ENCODE data around the gene PHETA1.

PHETA1 gene

DNA sequence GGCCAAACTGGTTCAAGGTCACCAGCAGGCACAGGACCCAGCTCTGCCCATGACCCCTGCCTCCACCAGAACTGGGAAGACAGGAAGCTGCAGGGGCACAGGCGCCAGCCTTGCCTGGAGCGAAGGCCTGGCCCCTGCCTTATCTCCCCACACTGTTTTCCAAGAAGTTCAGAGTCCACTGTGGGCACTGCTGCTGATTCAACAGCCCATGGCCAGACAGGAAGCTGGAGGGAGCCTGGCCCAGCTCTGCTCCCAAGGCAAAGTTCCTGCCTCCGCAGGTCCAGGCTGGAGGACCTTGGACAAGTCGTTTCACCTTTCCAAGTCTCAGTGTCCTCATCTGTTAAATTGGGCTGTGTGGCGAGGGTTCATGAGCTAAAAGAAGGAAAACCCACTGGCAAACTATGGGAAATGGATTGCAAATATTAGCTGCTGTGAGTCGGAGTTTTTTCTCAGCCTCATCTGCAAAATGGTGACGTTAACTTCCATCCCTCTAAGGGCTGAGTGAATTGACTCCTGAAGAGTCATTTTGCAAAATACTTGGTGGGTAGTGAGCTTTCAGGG is 1.2 kb downstream of the PHETA1 start:
- Histone ChIP-seq H3K27me3 (ENCODE audit: insufficient read depth, low read depth) (no peaks in the 10 kb centered on the region), H3K4me1 (ENCODE audit: low read depth, poor library complexity, severe bottlenecking) (peaks cover 9% of the 10 kb centered on the region), H3K9ac (no peak overlapping the region), H2AFZ (ENCODE audit: low read depth) (no peak overlapping the region), H4K20me1 (ENCODE audit: insufficient read depth) (no peaks in the 10 kb centered on the region), H3K79me2 (ENCODE audit: insufficient read depth, low read depth) (no peaks in the 10 kb centered on the region), H3K27ac (no peak overlapping the region), H3K4me3 (IDR thresholded peaks at IDR 0.05; ENCODE audit: insufficient read depth, low read depth, low read length) (no peak overlapping the region), H3K36me3 (ENCODE audit: insufficient read depth) (no peaks in the 10 kb centered on the region), H3K4me2 (peak overlapping the region; percentile 63; the same call in 1 of the 2 replicates)
- TF ChIP-seq, protein P1, sequence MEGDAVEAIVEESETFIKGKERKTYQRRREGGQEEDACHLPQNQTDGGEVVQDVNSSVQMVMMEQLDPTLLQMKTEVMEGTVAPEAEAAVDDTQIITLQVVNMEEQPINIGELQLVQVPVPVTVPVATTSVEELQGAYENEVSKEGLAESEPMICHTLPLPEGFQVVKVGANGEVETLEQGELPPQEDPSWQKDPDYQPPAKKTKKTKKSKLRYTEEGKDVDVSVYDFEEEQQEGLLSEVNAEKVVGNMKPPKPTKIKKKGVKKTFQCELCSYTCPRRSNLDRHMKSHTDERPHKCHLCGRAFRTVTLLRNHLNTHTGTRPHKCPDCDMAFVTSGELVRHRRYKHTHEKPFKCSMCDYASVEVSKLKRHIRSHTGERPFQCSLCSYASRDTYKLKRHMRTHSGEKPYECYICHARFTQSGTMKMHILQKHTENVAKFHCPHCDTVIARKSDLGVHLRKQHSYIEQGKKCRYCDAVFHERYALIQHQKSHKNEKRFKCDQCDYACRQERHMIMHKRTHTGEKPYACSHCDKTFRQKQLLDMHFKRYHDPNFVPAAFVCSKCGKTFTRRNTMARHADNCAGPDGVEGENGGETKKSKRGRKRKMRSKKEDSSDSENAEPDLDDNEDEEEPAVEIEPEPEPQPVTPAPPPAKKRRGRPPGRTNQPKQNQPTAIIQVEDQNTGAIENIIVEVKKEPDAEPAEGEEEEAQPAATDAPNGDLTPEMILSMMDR (conservative IDR thresholded peaks at IDR 0.05; ENCODE audit: low read depth, low read length) = no peak

DNA sequence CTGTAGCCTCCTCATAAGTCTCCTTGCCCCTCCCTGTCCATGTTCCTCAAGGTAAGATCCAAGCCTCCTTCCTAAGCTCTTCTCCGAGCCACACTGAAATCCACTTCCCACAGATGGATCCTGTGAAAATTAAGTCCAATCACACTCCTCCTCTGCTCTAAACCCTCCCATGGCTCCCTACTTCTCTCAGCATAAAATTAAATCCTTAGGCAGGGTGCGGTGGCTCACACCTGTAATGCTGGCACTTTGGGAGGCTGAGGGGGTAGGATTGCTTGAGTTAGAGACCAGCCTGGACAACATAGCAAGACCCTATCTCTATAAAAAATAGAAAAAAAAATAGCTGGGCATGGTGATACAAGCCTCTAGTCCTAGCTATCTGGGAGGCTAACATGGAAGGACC is 2.3 kb downstream of the PHETA1 start:
- no peak overlapping the region for H3K4me3 ChIP-seq (IDR thresholded peaks at IDR 0.05; ENCODE audit: insufficient read depth, low read depth, low read length)
- H3K36me3 ChIP-seq (ENCODE audit: insufficient read depth) = no peaks in the 10 kb centered on the region
- H3K79me2 ChIP-seq (ENCODE audit: insufficient read depth, low read depth) = no peaks in the 10 kb centered on the region
- H3K27me3 ChIP-seq (ENCODE audit: insufficient read depth, low read depth) = no peaks in the 10 kb centered on the region
- H4K20me1 ChIP-seq (ENCODE audit: insufficient read depth) = no peaks in the 10 kb centered on the region
- TF ChIP-seq, protein P1 (conservative IDR thresholded peaks at IDR 0.05; ENCODE audit: low read depth, low read length) = no peak
- peaks cover 9% of the 10 kb centered on the region for H3K4me1 ChIP-seq (ENCODE audit: low read depth, poor library complexity, severe bottlenecking)
- no peak overlapping the region for H2AFZ ChIP-seq (ENCODE audit: low read depth)
- no peak overlapping the region for H3K4me2 ChIP-seq
- no peak overlapping the region for H3K27ac ChIP-seq
- no peak overlapping the region for H3K9ac ChIP-seq

DNA sequence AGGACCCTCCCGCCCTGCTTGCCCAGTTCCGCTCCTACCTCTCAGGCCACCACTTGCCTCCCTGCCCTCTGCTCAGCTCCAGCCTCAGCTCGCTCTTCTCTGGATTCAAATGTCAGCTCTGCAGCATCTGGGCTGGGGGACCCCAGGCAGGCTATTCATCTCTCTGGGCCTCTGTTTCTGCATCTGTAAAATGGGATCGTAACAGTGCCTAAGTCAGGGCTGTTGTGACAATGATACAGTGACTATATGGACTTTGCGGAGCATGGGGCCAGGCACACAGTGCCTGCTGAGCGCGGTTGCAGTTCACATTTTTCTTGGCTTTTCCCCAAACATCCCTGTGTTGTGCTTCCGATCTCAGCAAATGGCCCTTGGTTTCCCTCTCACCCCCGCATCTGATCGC is 2.8 kb downstream of the PHETA1 start:
- H3K79me2 ChIP-seq (ENCODE audit: insufficient read depth, low read depth) = no peaks in the 10 kb centered on the region
- TF ChIP-seq, protein P1 (conservative IDR thresholded peaks at IDR 0.05; ENCODE audit: low read depth, low read length) = no peak
- peaks cover 9% of the 10 kb centered on the region for H3K4me1 ChIP-seq (ENCODE audit: low read depth, poor library complexity, severe bottlenecking)
- H3K27ac ChIP-seq = no peak overlapping the region
- no peak overlapping the region for H3K9ac ChIP-seq
- H3K27me3 ChIP-seq (ENCODE audit: insufficient read depth, low read depth) = no peaks in the 10 kb centered on the region
- H4K20me1 ChIP-seq (ENCODE audit: insufficient read depth) = no peaks in the 10 kb centered on the region
- H2AFZ ChIP-seq (ENCODE audit: low read depth) = no peak overlapping the region
- H3K36me3 ChIP-seq (ENCODE audit: insufficient read depth) = no peaks in the 10 kb centered on the region
- no peak overlapping the region for H3K4me3 ChIP-seq (IDR thresholded peaks at IDR 0.05; ENCODE audit: insufficient read depth, low read depth, low read length)
- H3K4me2 ChIP-seq = no peak overlapping the region

DNA sequence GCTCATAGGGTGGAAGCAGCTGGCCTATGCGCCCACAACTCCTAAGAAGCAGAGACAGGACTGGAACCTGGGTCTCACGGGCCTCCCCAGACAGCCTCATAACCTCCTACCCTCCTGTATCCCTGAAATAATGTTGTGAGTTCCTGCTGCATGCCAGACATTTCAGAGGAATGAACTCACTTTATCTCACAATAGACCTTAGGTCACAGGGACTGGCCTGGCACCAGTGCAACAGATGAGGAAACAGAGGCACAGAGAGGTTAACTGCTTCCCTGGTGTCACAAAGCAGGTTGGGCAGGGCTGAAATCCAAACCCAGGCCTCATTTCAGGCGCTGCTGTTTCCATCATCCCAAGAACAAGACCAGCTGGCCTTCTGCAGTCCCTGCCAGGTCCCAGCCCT is 5.3 kb downstream of the PHETA1 start:
- no peak overlapping the region for H3K27ac ChIP-seq
- H3K79me2 ChIP-seq (ENCODE audit: insufficient read depth, low read depth) = no peaks in the 10 kb centered on the region
- H3K36me3 ChIP-seq (ENCODE audit: insufficient read depth) = no peaks in the 10 kb centered on the region
- no peak overlapping the region for H3K4me3 ChIP-seq (IDR thresholded peaks at IDR 0.05; ENCODE audit: insufficient read depth, low read depth, low read length)
- H2AFZ ChIP-seq (ENCODE audit: low read depth) = no peak overlapping the region
- TF ChIP-seq, protein P1 (conservative IDR thresholded peaks at IDR 0.05; ENCODE audit: low read depth, low read length) = no peak
- no peak overlapping the region for H3K4me2 ChIP-seq
- H3K27me3 ChIP-seq (ENCODE audit: insufficient read depth, low read depth) = no peaks in the 10 kb centered on the region
- H3K9ac ChIP-seq = no peak overlapping the region
- H4K20me1 ChIP-seq (ENCODE audit: insufficient read depth) = no peaks in the 10 kb centered on the region
- H3K4me1 ChIP-seq (ENCODE audit: low read depth, poor library complexity, severe bottlenecking) = peaks cover 9% of the 10 kb centered on the region
